HG03135 (cell line): ENCODE measurements around the gene HCFC1.
A peak's percentile ranks its signal among the peaks of the same experiment; 100 is the strongest.

Experiments used
- ATAC-seq: cut with Tn5 transposase; IDR thresholded peaks from one replicate; pipeline ENCODE4 v1.9.1; 2021; ENCODE audit warnings: mild to moderate bottlenecking, moderate library complexity; ENCODE audit not compliant: unreplicated experiment

The HCFC1 gene

DNA sequence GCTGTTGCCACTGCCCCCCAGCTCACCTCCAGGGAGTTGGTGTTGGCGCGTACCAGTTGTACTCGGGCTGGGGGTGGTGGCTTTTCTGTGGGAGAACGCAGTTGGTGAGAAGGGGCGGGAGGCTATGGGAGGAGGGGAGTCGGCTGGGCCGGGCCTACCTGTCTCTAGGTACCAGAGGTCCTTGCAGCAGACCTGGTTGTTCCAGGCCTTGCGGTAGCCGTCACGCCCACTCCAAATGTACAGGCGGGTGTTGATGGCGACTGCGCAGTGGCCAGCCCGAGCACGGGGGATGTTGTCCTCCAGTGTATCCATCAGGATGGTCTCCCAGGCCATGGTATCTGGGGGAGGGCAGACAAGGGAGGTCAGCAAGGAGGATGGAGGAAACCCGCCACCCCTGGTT, 11.5 kb downstream of the HCFC1 start:
- ATAC-seq, result no peak

DNA sequence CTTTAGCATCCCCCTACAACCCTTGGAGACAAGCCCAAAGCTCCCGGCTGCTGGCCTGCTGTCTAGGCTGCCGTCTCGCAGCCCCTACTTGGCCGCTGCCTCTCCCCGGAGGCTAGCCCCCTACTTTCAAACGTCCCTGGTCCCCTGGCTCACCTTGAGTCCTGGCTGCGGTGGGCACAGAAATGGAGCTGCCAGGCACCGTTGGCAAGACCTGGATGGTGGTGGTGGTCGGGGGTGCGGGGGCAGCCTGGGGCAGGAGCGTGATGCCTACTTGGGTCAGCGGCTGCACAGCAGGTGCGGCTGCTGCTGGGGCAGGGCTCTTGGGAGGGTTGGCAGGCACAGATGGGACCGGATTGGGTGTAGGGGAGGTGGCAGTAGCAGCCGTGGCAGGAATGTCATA, 12.0 kb downstream of the HCFC1 start:
- ATAC-seq, result no peak

DNA sequence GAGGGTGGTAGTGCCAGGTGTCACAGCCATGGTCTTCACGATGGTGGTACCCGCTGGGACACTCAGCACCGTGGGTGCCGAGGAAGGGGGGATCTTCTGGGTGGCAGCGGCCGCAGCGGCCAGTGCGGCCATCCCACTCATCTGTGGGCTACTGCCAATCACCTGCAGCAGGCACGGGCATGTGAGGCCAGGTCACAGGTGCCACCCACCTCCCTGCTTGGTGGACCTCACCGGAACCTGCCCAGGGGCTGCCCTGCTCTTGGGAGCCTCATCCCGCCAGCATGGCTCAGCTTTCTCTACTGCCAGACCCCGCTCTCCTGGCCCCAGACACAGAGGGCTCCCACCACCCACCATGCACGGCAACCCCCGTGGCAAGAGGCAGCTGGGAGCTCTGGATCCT, 13.0 kb downstream of the HCFC1 start:
- ATAC-seq, result no peak

GRCh38 chrX:153957224-153957623, 14.4 kb downstream of the HCFC1 start:
- ATAC-seq, result no peak

DNA sequence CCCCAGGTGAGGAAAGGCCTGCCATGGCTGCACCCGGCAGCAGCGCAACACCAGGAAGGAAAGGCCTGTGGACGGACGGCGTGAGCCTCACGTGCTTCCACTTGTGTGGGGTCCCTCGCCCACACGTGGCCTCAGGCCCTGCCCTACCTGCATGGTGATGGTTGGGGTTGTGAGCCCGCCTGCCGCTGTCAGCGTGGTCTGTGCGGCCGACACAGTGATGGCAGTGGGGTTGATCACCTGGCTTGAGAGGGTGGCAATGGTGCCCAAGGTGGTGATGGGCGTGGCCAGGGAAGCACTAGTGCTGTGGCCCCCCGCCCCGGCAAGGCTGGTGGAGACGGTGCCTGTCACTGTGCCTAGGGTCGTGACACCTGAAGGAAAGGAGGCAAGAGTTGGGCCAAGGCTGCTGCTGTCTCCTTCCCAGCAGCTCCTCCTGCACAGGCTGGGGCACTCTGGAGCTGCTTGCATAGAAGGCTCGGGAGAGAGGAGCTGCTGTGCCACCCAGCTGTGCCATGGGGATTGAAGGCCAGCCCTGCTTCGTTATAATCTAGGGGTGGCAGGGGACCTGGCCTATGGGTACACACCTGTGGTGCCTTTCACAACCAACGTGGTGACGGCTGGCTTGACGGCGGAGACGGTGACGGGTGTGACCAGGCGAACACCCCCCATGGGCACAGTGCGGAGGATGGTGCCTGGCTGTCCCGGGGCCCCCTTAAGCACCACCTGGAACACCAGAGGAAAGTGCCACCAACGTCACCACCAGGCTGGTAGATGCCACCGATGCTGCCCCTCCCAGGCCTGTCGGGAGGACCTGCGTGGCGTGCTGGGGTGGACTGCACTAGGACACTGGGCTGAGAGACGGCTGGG, 15.3 kb downstream of the HCFC1 start:
- ATAC-seq, result no peak

DNA sequence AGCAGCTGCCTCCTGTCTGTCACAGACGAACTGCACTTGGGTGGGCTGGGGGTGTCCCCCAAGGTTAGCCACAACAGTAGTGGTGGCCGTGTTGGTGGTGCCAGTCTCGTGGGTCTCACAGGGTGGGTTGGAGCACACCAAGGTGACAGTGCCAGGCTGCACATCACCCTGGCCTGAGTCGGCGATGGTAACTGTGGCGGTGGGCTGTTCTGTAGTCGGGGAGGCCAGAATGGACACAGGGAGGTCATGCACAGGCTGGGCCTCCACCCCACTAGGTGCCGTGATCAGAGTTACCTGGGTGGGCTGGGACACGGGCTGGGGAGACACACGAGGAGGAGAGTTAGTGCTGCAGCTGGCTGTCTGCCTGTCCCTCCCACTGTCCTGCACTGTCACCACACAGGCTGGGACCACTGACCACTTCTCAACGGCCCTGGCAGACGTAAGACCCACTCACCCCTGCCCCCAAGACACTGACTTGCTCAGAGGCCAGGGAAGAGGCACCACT, 16.3 kb downstream of the HCFC1 start:
- no peak for ATAC-seq

DNA sequence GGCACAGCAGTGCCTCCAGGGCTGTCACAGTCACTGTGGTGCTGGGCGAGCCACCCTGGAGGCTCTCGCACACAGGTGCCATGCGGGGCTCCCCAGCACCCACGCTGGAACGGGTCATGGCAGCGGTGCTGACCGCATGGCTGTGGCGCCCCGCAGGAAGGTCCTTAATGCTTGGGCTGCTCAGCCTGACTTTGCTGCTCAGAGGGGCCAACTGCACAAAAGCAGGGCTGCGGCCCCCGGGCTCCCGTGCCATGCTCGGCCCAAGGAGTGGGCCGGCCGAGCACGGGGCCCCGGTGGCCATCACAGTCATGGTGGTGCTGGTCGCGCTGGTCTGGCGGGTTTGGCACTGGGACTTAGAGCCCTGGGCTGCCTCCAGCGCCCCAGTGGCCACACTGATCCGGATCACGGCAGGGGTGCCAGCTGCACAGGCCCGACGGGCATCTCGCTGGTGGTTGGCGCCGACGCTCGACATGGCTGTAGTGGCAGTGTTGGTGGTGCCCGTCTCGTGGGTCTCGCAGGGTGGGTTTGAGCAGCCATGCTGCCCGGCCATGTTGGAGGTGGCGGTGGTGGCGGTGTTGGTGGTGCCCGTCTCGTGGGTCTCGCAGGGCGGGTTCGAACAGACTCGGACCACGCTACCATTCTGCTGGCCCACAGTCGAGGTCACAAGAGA, 16.9 kb downstream of the HCFC1 start:
- no peak for ATAC-seq

- no peak for ATAC-seq
These were observed 17.6 kb downstream of the HCFC1 start for GRCh38 chrX:153953892-153954557.

DNA sequence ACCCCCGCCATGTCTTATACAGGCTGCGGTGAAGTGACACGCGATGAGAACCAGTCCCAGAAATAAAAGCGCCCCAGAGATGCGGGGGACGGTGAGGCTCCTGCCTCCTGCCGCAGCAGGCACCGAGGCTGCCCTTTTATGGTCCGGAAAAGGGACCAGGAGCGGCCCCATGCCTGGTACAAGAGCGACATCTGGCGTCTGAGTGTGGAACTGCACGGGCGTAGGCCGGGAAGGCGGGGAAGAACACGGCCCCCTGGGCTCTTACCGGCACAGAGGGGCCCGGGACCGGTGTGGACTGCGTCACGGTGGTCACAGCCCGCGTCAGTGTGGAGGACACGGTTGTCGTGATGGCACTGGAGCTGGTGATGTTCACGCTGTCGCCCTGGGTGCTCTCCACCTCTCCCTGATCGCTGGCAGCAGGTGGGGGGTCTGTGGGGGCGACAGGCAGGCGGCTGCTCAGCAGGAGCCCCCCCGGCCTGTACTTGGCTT, 18.2 kb downstream of the HCFC1 start:
- peak; percentile 60 for ATAC-seq

DNA sequence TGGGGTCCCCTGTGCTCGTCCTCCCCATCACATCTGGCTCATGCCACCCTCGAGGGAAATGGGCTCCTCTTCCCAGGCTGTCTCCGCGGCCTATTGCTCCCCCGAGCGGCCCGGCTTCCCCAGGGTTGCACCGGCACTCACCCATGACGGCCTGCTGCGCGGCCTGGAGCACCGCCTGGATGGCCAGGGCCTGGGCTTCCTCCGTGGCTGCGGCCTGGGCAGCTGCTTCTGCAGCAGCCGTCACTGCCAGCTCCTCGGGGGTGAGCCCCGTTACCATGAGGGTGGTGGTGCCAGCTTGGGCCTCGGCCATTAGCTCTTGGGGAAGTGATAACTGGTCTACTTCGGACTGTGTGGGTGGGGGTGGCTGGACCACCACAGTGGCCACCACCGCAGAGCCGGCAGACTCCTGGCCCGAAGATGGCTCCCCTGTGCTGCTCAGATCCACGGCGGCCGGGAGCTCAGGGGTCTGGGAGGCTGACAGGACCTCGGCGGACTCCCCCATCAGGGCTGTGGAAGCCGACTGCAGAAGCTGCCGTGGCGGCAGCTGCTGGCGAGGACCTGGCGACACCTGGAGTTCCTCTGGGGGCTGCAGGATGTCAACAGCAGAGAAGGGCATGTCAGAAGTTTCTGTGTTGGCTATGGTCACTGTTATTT, 19.1 kb downstream of the HCFC1 start:
- no peak for ATAC-seq

DNA sequence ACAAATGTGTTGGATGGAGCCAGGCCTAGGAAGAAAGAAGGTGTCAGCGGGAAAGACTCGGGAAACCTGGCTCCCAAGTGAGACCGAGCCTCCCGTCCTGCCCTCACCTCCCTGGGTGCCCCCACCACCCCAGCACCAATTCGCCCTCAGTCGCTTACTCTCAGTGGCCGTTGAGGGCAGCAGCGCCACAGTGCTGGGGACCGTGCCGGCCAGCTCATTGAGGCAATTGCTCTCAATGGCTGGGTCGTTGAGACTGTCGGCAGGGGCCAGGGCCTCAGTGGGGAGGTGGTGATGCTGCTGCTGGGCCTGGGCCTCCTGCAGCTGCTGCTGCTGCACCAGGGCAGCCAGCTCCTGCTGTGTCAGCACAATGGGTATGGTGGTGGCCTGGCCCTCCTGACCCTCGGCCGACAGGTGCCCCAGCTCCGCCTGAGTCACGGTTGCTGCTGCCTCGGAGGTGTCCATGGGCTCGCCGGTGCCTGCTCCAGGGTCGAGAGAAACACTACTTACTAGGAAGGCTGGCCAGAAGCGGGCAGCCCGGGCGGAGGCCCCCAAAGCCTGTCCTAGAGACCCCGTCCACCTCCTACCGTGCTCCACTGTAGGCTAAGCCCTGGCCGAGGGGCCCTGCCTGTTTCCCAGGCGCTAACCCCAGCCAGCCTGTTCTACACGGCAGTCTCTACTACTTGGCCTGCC, 19.8 kb downstream of the HCFC1 start:
- no peak for ATAC-seq

GRCh38 chrX:153950127-153950526, 21.5 kb downstream of the HCFC1 start:
- ATAC-seq, result no peak

- no peak for ATAC-seq
These were observed 22.5 kb downstream of the HCFC1 start for GRCh38 chrX:153948847-153949805.

- ATAC-seq, result no peak
These were observed 23.6 kb downstream of the HCFC1 start for GRCh38 chrX:153948002-153948466.

DNA sequence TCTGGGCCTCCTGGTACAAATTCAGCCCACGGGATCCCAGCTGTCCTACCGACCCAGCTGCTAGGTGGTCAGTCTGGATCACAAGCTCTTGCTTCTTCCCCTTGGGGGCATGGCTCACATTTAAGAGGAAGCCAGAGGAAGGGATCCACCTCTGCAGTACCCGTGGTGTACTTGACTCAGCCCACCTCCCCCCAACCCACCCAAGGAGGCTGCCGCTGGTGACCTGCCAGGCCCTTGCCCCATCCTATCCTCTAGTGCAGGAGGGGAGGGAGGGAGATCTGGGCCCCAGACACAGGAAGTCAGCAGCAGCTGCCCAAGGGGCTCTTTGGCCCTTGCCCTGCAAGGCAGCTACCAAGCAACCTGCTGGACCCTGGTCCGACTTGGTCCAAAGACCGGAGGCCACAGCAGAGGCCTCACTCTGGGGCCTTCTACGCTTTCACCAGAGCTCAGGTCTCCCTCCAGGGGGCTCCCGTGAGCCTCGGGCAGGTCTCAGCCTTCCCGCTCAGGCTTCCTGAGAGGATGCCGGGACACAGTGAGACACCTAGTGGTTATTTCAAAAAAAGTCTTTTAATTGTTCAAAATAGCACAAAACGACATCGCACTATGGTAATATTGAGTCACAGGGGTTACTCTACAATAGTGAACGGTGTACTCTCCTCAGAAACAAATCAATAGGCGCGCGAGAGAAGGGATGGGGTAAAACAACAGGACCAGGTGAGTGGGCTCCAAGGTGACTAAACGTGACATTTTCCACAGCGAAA, 24.4 kb downstream of the HCFC1 start:
- ATAC-seq, result peak; percentile 72

DNA sequence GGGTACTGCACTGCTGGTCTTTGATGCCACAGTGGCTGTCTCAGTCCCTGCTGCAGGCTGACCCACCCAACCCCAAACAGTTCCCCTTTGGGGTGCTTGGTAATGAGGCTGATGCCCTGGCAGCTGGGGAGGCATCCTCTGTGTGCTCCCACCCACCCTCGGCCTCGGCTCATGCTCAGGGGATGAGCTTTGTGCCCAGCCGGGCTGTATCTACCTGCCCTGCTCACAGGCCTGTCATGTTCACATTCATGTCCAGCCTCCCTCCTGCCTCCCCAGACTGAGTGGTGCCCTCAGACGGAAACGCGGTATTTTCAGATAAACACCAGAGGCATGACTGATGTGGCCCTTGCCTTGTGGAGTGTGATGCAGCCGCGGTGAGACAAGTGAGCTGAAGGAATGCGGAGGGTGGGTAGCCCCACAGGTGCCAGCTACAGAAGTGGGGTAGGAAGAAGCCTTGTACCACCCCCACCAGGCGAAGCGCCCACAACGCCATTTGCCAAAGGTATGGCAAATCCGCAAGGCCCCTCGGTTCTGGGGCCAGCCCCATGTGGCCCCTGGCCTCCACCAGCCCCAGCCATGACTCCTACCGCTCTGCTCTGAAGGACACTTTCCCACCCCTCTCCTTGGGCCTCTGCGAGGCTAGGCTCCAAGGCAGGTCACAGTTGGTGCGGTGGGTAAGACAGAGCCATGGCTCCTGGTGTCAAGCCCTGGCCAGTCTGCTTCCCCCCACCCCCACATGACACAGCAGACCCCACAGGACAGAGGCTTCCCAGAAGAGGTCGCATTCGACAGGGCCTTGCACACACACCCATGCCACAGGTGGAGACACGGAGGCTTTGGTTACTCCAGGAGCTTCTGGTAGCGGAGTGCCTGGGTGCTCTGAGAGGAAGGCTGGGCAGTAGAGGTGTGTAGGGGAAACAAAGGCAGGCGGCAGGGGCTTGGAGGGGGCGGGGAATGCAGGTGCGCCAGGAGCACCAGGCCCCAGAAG, 25.4 kb downstream of the HCFC1 start:
- no peak for ATAC-seq

- ATAC-seq, result no peak
These were observed 26.8 kb downstream of the HCFC1 start for GRCh38 chrX:153944800-153945150.
